NK-92 (cell line): ENCODE data around the gene NACC2.

ENCODE experiments used
- DNase-seq: peaks from one replicate; lab custom pipeline; 2025; ENCODE audit not compliant: unreplicated experiment; lab: John Stamatoyannopoulos, UW

Gene NACC2

DNA sequence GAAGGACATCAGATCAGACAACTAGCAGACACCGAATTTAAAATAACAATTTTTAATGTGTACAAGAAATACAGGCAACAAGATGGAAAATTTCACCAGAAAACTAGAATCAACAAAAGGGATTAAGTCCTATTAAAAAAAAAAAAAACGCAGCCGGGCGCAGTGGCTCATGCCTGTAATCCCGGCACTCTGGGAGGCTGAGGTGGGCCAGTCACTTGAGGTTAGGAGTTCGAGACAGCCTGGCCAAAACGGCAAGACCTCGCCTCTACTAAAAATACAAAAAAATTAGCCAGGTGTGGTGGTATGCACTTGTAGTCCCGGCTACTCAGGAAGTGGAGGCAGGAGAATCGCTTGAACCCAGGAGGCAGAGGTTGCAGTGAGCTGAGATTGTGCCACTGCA lies 69.6 kb downstream of the NACC2 start:
- no peak for DNase-seq

GRCh38 chr9:136024696-136025316 lies 70.3 kb downstream of the NACC2 start:
- no peak for DNase-seq

GRCh38 chr9:136024286-136024685 lies 70.8 kb downstream of the NACC2 start:
- no peak for DNase-seq

GRCh38 chr9:136023410-136024225 lies 71.5 kb downstream of the NACC2 start:
- no peak for DNase-seq

DNA sequence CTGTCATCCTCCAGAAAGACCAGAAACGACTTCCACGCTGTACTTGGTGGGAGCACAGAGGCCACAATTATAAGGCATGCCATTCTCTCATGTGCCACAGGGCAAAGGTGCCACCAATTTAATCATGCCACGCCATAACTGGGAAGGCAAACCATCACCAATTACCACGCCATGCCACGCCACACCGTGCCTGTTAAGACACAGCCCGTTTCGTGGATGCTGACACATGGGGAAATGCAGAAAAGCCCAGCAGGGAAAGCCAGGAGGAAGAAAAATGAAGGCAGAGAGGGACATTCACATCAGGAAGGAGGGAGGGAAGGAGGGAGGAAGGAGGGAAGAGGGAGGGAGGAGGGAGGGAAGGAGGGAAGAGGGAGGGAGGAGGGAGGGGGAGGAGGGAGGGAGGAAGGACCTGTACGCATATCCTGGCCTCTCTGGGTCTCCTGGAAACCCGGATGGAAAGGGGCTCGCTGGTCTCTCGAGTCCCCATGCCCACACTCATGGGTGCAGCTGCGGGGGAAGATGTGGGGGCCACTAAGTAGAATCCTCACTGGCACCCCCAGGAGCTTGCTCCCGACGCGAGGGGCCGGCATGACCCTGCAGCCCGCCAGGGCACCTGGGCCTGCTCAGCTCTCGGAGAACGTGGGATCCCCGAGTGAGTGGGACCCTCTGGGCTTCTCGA lies 72.2 kb downstream of the NACC2 start:
- no peak for DNase-seq

DNA sequence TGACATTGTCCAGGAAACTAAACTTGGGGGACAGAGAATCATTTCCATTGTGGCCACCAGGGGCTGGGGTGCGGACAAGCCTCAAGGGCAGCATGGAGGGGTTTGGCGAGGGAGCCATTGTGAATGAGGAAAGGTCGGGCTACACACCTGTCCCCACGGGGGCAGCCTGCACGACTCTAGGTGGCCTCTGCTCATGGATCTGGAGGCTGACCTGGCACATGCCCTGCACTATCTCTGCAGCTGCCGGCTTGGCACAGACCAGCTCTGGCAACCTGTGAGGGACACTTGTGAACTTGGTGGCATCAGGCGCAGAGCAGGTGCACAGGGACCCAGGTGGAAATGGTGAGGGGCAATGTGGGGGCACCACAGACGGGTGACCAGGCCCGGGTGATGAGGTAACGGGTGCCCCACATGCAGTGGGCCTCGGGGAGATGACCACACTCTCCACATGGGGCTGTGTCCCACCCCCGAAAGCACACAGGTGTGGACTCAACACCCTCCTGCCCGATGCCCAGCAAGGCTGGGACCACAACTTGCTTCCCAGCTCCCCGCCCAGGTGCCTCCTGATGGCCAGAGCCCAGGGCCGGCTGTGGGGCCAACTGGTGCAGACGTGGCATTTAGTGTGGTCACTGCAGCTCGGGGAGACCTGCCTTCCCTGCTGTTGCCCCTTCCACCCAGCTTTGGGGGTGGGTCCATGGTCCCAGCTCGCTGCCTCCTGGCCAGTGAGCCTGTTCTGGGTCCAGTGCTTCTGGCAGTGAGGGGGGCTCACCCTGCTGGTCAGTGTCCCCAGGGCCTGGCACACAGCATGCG lies 73.0 kb downstream of the NACC2 start:
- DNase-seq = no peak

DNA sequence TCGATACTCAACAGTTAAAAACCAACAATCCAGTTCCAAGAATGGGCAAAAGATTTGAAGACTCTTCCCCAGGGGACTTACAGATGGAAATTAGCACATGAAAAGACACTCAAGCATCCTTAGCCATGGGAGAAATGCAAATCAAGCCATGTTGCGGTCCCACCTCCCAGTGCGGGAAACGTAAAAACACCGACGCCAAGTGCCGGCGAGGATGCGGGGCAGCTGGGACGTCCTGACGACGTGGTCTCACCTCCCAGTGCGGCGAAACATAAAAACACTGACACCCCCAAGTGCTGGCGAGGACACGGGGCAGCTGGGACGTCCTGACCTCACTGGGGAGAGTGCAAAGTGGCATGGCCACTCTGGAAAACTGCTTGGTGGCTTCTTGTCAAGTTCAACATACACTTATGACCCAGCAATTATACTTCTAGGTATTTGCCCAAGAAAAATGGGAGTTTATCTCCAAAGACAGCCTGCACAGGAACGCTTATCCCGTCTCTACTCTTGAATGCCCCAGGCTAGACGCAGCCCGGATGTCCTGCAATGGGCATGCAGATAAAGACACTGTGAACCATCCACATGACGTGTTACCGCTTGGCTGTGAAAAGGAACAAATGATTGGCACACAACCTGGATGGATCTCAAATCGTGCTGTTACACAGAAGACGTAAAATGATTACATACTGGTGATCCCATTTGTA lies 73.8 kb downstream of the NACC2 start:
- no peak for DNase-seq

DNA sequence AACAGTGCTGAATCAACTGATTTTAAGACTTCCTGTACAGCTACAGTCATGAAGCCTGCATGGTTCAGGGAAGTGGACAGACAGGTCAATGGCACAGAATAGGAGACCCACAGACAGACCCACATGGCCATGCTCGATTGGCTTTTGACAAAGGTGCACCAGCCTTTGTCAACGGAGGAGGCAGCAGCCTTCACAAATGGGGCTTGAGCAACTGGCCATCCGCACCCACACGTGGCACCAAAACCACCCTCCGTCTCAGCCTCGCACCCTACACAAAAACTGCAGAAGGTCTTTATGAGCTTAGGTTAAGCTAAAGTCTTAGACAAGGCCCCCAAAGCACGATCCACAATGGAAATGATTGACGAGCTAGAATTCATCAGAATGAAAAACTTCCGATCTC lies 74.4 kb downstream of the NACC2 start:
- no peak for DNase-seq

GRCh38 chr9:136020206-136020605 lies 74.9 kb downstream of the NACC2 start:
- no peak for DNase-seq

- no peak for DNase-seq
These were observed 75.4 kb downstream of the NACC2 start for GRCh38 chr9:136019681-136020060.

- no peak for DNase-seq
These were observed 75.9 kb downstream of the NACC2 start for GRCh38 chr9:136019041-136019680.

DNA sequence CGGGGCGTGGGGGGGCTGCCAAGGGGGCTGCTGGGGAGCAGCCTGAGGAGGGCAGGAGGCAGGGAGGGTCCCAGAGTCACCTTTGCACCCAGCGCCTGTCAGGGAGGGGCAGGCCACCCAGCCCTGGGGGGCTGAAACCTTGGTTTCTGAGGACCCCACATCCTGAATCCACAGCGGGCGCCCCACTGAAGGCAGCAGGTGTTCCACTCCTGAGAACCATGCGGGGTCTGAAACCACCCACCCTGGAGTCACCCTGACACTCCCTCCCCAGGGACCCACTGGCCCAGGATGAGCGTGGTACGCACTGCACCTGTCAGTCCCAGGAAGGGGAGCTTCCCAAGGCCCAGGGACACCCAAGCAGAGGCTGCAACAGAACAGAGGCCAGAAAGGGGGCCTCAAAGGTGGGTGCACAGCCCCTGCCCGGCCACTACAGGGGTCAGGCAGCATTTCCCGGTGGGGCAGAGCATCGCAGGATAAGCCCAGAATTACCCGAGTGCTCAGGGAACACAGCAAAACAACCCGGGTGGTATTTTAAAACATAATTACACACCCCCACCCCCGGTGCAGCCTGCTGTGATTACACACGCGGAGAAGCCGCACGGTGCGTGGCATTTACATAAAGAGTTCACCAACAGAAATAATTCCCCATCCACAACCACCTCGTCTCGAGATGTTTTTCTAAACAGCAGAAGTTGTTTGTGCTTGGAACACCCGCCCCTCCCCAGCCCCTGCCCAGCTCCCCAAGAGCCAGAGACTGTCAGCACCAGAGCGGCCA lies 76.6 kb downstream of the NACC2 start:
- DNase-seq = no peak

GRCh38 chr9:136017289-136018190 lies 77.5 kb downstream of the NACC2 start:
- DNase-seq = no peak

GRCh38 chr9:136016572-136017288 lies 78.4 kb downstream of the NACC2 start:
- no peak for DNase-seq

- DNase-seq = no peak
These were observed 79.2 kb downstream of the NACC2 start for GRCh38 chr9:136015656-136016571.

DNA sequence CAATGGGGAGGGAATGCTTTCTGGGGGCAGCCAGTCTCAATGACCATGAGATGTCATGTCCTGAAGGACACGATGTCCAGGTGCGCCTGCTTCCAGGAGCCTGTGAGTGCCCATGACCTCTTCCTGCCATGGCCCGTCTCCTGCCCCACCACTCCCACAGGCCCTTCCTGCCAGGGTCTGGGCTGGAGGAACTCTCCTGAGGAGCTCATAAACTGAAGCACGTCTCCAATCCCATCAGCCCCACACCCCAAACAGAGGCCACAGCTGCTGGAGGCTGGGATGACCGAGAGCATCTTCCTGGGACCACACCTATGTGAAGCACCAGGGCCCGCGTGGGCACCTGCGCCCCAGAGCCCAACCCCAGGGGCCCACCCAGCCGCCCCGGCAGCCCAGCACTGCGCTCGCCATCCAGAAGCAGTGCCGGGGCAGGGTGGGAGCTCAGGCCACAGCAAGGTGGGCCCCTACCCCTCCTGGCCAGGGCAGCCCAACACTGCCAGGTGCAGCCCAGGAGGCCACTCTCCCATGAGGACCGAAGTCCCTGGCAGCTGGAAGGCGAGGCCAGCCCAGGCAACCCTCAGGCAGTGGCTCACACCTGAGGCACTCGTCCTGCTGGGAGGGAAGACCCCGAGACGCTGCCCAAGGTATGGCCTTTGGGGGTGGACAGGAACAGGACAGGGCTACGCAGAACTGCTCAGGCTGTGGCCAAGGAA lies 80.0 kb downstream of the NACC2 start:
- DNase-seq = no peak
